ENCODE results near the gene TMX1.

The TMX1 gene

DNA sequence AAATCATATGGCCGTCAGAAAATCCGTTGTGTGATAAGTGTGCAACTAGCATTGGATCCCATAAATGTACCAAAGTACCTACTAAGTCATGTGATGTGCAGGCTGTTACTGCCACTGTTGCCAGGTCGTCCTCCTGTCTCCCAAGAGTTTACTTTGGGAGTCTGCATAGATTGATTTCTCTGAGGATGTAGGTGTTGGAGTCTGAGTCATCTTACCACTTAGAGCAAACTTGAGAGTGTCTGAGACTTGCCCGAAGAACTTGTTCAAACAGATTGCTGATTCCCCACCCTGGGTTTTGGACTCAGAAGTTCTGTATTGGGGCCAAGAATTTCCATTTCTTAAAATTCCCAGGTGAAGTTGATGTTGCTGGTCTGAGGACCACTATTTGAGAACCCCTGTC is 11.4 kb downstream of the TMX1 start:
- Histone ChIP-seq H3K9ac (ENCODE audit: insufficient read length) (no peak overlapping the region), H3K4me3 (no peak overlapping the region), H3K36me3 (ENCODE audit: insufficient read depth, low read length) (peaks cover 92% of the 10 kb centered on the region), H3K27ac (no peak overlapping the region), H3K9me3 (ENCODE audit: low read depth, low read length) (no peaks in the 10 kb centered on the region)
- TF ChIP-seq FOXP2 (optimal IDR thresholded peaks at IDR 0.05; ENCODE audit: control extremely low read depth, extremely low read length, insufficient read depth) (no peak), EZH2 (IDR thresholded peaks at IDR 0.05) (no peak), POLR2AphosphoS5 (IDR thresholded peaks at IDR 0.05; ENCODE audit: borderline replicate concordance, low read depth, low read length) (no peak)
- no peak for DNase-seq (ENCODE audit: low read depth, low spot score)

DNA sequence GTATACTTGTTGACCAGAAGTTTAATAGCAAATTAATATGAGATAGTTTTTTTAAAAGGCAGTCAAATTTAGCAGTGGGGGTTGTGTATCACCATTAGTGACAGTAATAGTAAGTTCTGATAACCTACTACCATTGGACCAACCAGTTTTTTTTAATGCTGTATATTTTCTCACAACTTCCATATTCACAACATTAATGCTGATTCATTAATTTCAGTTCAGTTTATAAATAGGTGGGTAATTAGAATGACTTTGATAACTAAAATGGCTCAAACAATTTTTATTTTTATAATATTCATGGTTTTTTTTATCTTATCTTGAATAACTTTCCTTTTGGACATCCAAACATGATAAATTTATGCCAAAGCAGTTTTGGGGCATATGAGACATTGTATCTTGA is 13.8 kb downstream of the TMX1 start:
- DNase-seq (ENCODE audit: low read depth, low spot score) = no peak
- Histone ChIP-seq H3K9ac (ENCODE audit: insufficient read length) (no peak overlapping the region), H3K9me3 (ENCODE audit: low read depth, low read length) (no peaks in the 10 kb centered on the region), H3K4me3 (no peak overlapping the region), H3K27ac (no peak overlapping the region), H3K36me3 (ENCODE audit: insufficient read depth, low read length) (peaks cover 89% of the 10 kb centered on the region)
- TF ChIP-seq FOXP2 (optimal IDR thresholded peaks at IDR 0.05; ENCODE audit: control extremely low read depth, extremely low read length, insufficient read depth) (no peak), POLR2AphosphoS5 (IDR thresholded peaks at IDR 0.05; ENCODE audit: borderline replicate concordance, low read depth, low read length) (no peak)

DNA sequence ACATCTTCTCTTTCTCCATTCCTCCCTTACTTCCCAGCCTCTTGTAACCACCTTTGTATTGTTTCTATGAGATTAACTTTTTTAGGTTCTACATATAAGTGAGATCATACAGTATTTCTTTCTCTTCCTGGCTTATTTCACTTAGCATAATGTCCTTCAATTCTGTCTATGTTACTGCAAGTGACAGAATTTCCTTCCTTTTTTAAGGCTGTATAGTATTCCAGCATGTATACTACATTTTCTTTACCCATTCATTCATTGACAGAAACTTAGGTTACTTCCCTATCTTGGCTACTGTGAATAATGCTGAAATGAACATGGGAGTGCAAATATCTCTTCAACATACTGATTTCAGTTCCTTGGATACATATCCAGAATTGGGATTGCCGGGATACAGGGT is 18.2 kb downstream of the TMX1 start:
- no peaks in the 10 kb centered on the region for H3K9me3 ChIP-seq (ENCODE audit: low read depth, low read length)
- H3K9ac ChIP-seq (ENCODE audit: insufficient read length) = no peak overlapping the region
- H3K36me3 ChIP-seq (ENCODE audit: insufficient read depth, low read length) = peaks cover 55% of the 10 kb centered on the region
- no peak for DNase-seq (ENCODE audit: low read depth, low spot score)
- no peak overlapping the region for H3K27ac ChIP-seq
- TF ChIP-seq FOXP2 (optimal IDR thresholded peaks at IDR 0.05; ENCODE audit: control extremely low read depth, extremely low read length, insufficient read depth) = no peak
- H3K4me3 ChIP-seq = no peak overlapping the region

DNA sequence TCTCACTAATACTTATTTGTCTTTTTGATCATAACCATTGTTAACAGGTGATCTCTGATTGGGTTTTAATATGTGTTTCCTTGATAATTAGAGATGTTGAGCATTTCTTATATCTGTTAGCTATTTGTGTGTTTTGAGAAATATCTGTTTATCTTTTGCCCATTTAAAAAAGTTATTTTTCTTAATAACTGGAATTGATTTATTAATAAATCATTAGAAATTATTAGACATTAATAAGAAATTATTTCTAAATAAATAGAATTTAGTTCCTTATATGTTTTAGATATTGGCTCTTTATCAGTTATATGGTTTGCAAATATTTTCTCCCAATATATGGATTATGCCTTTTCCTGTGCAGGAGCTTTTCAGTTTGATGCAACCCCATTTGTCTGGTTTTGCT is 18.7 kb downstream of the TMX1 start:
- Histone ChIP-seq H3K9me3 (ENCODE audit: low read depth, low read length) (no peaks in the 10 kb centered on the region), H3K4me3 (no peak overlapping the region), H3K27ac (no peak overlapping the region), H3K36me3 (ENCODE audit: insufficient read depth, low read length) (peaks cover 50% of the 10 kb centered on the region), H3K9ac (ENCODE audit: insufficient read length) (no peak overlapping the region)
- TF ChIP-seq FOXP2 (optimal IDR thresholded peaks at IDR 0.05; ENCODE audit: control extremely low read depth, extremely low read length, insufficient read depth) = no peak
- TF ChIP-seq EZH2 (IDR thresholded peaks at IDR 0.05) = no peak
- no peak for TF ChIP-seq POLR2AphosphoS5 (IDR thresholded peaks at IDR 0.05; ENCODE audit: borderline replicate concordance, low read depth, low read length)
- DNase-seq (ENCODE audit: low read depth, low spot score) = no peak

DNA sequence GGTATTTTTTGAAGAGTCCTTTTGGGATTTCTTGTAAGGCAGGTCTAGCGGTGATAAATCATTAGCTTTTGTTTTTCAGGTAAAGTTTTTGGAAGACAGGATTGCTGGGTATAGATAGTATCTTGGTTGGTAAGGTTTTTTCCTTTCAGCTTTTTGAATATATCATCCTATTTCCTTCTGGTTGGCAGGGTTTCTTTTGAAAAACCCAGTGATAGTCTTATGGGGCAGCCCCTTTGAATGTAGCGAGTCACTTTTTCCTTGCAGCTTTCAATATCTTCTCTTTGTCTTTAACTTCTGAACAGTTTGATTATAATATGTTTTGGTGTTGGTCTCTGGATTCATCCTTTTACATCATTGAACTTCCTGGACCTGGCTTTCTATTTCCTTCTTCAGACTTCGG is 20.2 kb downstream of the TMX1 start:
- peaks cover 39% of the 10 kb centered on the region for H3K36me3 ChIP-seq (ENCODE audit: insufficient read depth, low read length)
- TF ChIP-seq POLR2AphosphoS5 (IDR thresholded peaks at IDR 0.05; ENCODE audit: borderline replicate concordance, low read depth, low read length) = no peak
- TF ChIP-seq EZH2 (IDR thresholded peaks at IDR 0.05) = no peak
- TF ChIP-seq FOXP2 (optimal IDR thresholded peaks at IDR 0.05; ENCODE audit: control extremely low read depth, extremely low read length, insufficient read depth) = no peak
- DNase-seq (ENCODE audit: low read depth, low spot score) = no peak
- H3K9ac ChIP-seq (ENCODE audit: insufficient read length) = no peak overlapping the region
- no peaks in the 10 kb centered on the region for H3K9me3 ChIP-seq (ENCODE audit: low read depth, low read length)
- no peak overlapping the region for H3K4me3 ChIP-seq
- no peak overlapping the region for H3K27ac ChIP-seq

DNA sequence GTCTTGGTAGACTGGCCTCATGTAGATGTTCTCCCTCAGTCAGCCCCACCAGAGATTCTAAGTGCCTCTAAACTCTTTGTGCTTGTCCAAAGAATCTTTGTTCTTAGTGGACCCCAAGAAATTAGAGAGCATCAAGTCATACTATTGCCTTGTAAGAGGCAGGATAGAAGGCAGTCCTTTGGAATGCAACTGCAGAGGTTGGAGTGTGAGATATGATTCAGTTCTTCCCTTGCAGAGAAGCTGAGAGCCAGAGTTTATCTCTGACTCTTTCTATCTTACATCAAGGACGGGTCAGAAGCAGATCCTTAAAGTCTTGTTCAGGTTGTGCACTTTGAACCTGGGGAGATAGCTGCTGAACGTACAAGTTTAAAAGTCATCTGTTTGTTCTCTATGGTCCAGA is 21.1 kb downstream of the TMX1 start:
- DNase-seq (ENCODE audit: low read depth, low spot score) = no peak
- no peak for TF ChIP-seq POLR2AphosphoS5 (IDR thresholded peaks at IDR 0.05; ENCODE audit: borderline replicate concordance, low read depth, low read length)
- TF ChIP-seq EZH2 (IDR thresholded peaks at IDR 0.05) = no peak
- no peak for TF ChIP-seq FOXP2 (optimal IDR thresholded peaks at IDR 0.05; ENCODE audit: control extremely low read depth, extremely low read length, insufficient read depth)
- no peak overlapping the region for H3K9ac ChIP-seq (ENCODE audit: insufficient read length)
- H3K9me3 ChIP-seq (ENCODE audit: low read depth, low read length) = no peaks in the 10 kb centered on the region
- H3K36me3 ChIP-seq (ENCODE audit: insufficient read depth, low read length) = peaks cover 31% of the 10 kb centered on the region
- H3K27ac ChIP-seq = no peak overlapping the region
- no peak overlapping the region for H3K4me3 ChIP-seq

DNA sequence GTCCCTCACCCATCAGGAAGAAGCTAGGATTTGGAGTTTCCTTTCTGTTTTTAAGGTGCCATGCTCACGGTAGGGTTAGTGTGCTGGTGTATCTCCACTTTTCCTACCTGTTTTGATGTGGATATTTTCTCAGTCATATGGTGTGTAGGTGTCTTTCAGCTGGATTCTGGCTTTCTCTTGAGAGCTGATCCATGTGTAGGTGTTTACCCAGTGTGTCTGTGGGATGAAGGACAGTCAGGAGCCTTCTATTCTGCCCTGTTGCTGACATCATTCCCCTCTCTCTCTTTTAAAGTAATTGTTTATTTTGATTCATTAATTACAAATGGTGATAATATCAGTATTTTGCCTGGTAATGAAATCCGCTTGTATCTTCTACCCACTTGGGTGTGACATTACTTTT is 22.8 kb downstream of the TMX1 start:
- H3K9me3 ChIP-seq (ENCODE audit: low read depth, low read length) = no peaks in the 10 kb centered on the region
- no peak overlapping the region for H3K27ac ChIP-seq
- DNase-seq (ENCODE audit: low read depth, low spot score) = no peak
- no peak overlapping the region for H3K9ac ChIP-seq (ENCODE audit: insufficient read length)
- peaks cover 16% of the 10 kb centered on the region for H3K36me3 ChIP-seq (ENCODE audit: insufficient read depth, low read length)
- H3K4me3 ChIP-seq = no peak overlapping the region
- TF ChIP-seq FOXP2 (optimal IDR thresholded peaks at IDR 0.05; ENCODE audit: control extremely low read depth, extremely low read length, insufficient read depth) (no peak), POLR2AphosphoS5 (IDR thresholded peaks at IDR 0.05; ENCODE audit: borderline replicate concordance, low read depth, low read length) (no peak), EZH2 (IDR thresholded peaks at IDR 0.05) (no peak)

DNA sequence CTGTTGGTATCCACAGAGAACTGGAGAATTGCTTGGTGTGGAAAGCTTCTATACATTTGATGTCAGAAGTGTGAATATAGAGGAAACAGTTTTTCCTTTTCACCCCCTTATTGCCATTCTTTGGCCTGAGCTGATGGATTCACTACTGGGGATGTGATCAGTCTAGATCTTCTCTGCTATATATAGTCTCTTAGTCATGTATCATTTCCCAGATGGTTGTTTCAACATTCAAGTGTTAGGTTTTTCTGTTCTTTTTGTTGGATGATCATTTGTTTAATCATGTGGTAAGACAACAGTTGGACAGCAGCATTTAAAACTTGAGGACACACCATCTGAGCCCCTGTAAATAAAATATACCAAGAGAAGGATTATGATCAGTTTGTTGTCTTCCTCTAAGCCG is 29.6 kb downstream of the TMX1 start:
- H3K27ac ChIP-seq = no peak overlapping the region
- H3K9ac ChIP-seq (ENCODE audit: insufficient read length) = no peak overlapping the region
- no peaks in the 10 kb centered on the region for H3K9me3 ChIP-seq (ENCODE audit: low read depth, low read length)
- TF ChIP-seq FOXP2 (optimal IDR thresholded peaks at IDR 0.05; ENCODE audit: control extremely low read depth, extremely low read length, insufficient read depth) (no peak), EZH2 (IDR thresholded peaks at IDR 0.05) (no peak), POLR2AphosphoS5 (IDR thresholded peaks at IDR 0.05; ENCODE audit: borderline replicate concordance, low read depth, low read length) (no peak)
- H3K36me3 ChIP-seq (ENCODE audit: insufficient read depth, low read length) = no peaks in the 10 kb centered on the region
- H3K4me3 ChIP-seq = no peak overlapping the region
- DNase-seq (ENCODE audit: low read depth, low spot score) = no peak

DNA sequence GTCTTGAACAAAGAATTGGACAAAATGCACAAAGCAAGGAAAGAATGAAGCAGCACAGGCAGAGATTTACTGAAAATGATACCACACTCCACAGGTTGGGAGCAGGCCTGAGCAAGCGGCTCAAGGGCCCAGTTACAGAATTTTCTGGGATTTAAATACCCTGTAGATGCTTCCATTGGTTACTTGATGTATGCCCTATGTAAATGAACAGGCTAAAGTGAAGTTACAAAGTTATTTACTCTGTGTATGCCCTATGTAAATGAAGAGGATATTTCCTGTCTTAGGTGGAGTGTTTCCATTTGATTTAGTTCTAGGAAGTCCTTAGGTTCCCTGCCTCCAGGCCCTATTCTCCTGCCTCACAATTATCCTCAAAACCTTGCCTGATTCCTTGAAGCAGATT is 36.6 kb downstream of the TMX1 start:
- H3K9me3 ChIP-seq (ENCODE audit: low read depth, low read length) = no peaks in the 10 kb centered on the region
- TF ChIP-seq FOXP2 (optimal IDR thresholded peaks at IDR 0.05; ENCODE audit: control extremely low read depth, extremely low read length, insufficient read depth) = no peak
- no peak for TF ChIP-seq EZH2 (IDR thresholded peaks at IDR 0.05)
- no peak for TF ChIP-seq POLR2AphosphoS5 (IDR thresholded peaks at IDR 0.05; ENCODE audit: borderline replicate concordance, low read depth, low read length)
- DNase-seq (ENCODE audit: low read depth, low spot score) = no peak
- H3K27ac ChIP-seq = no peak overlapping the region
- no peak overlapping the region for H3K9ac ChIP-seq (ENCODE audit: insufficient read length)
- H3K36me3 ChIP-seq (ENCODE audit: insufficient read depth, low read length) = no peaks in the 10 kb centered on the region
- no peak overlapping the region for H3K4me3 ChIP-seq

Measured in SK-N-MC (cell line).